Neural crest cell (in vitro differentiated cells): ENCODE measurements around the gene TMEM135. TPM values are rescaled to one million over a fixed set of nuclear protein-coding genes. Genes with fewer than 3 reads are reported as not detected.

Experiments
- DNase-seq: peaks from one replicate; pipeline ENCODE4 v3.0.0; 2021; ENCODE audit warnings: low read depth, mixed read lengths, low spot score
- H3K27ac Mint-ChIP-seq: one replicate; pipeline ENCODE4 v1.8.0; 2021; ENCODE audit warnings: mild to moderate bottlenecking, mixed read lengths; ENCODE audit not compliant: unreplicated experiment
- H3K27me3 Mint-ChIP-seq: 2 replicates; pipeline ENCODE4 v1.8.0; 2021; ENCODE audit warnings: low read depth, mild to moderate bottlenecking, mixed read lengths
- H3K36me3 Mint-ChIP-seq: 2 replicates; pipeline ENCODE4 v1.8.0; 2021; ENCODE audit warnings: low read depth, mild to moderate bottlenecking, mixed read lengths
- H3K4me1 Mint-ChIP-seq: 2 replicates; pipeline ENCODE4 v1.8.0; 2021; ENCODE audit warnings: mixed read lengths
- H3K4me3 Mint-ChIP-seq: one replicate; pipeline ENCODE4 v1.8.0; 2021; ENCODE audit warnings: mild to moderate bottlenecking, mixed read lengths
- H3K9me3 Mint-ChIP-seq: 2 replicates; pipeline ENCODE4 v1.8.0; 2021; ENCODE audit warnings: mixed read lengths
- total RNA-seq: library from RNA; stranded (reverse); gene quantifications from 2 replicates; pipeline ENCODE4 v1.2.1, GENCODE V29; 2021
- TF ChIP-seq, protein P1 (sequence below): fragments of 200-600 bp; sonication (generic); conservative IDR thresholded peaks from 2 replicates; pipeline ENCODE4 v1.5.0; 2021; ENCODE audit warnings: antibody characterized with exemption, mild to moderate bottlenecking

The TMEM135 gene
- total RNA-seq, 1 donor from 2014 or later: 39.5 TPM

DNA sequence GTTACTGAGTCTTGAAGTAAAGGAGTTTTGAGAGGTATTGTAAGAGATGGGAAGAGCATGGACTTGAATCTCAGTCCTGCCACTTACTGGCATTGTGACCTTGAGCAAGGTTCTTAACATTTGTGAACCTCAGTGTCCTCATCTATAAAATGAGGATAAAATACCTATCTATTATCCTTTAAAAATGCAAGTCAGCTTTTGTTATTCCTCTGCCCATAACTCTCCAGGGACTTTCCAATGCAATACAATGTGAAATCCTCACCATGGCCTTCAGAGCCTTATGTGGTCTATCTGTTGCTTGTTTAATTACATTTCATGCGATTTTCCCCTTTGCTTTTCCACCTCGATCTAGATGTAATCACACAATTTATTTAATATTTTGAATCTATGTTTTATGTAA, 9.1 kb downstream of the TMEM135 start:
- Mint-ChIP-seq H3K4me1 (peaks cover 7% of the 10 kb centered on the region), H3K27me3 (no peaks in the 10 kb centered on the region), H3K27ac (no peak overlapping the region), H3K36me3 (peaks cover 31% of the 10 kb centered on the region), H3K4me3 (no peak overlapping the region), H3K9me3 (peaks cover 13% of the 10 kb centered on the region)
- no peak for DNase-seq
- TF ChIP-seq, protein P1, sequence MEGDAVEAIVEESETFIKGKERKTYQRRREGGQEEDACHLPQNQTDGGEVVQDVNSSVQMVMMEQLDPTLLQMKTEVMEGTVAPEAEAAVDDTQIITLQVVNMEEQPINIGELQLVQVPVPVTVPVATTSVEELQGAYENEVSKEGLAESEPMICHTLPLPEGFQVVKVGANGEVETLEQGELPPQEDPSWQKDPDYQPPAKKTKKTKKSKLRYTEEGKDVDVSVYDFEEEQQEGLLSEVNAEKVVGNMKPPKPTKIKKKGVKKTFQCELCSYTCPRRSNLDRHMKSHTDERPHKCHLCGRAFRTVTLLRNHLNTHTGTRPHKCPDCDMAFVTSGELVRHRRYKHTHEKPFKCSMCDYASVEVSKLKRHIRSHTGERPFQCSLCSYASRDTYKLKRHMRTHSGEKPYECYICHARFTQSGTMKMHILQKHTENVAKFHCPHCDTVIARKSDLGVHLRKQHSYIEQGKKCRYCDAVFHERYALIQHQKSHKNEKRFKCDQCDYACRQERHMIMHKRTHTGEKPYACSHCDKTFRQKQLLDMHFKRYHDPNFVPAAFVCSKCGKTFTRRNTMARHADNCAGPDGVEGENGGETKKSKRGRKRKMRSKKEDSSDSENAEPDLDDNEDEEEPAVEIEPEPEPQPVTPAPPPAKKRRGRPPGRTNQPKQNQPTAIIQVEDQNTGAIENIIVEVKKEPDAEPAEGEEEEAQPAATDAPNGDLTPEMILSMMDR: no peak

DNA sequence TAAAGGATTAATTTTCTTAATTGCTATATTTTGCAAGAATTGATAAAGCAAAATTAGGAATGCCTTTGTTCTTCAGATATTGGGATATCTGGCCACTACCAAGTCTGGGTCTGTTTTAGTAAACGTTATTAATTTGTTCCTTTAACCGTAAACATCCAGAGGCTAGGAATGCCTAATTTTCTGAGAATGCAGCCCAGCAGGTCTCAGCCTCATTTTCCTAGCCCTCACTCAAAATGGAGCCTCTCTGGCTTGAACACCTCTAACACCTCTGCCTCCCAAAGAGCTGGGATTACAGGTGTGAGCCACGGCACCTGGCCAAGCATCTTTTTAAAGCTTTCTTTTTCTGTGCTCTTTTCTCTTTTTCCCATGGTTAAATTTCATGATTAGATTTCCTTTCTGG, 18.4 kb downstream of the TMEM135 start:
- H3K4me3 Mint-ChIP-seq: no peak overlapping the region
- no peaks in the 10 kb centered on the region for H3K9me3 Mint-ChIP-seq
- peaks cover 23% of the 10 kb centered on the region for H3K36me3 Mint-ChIP-seq
- TF ChIP-seq, protein P1: no peak
- peaks cover 3% of the 10 kb centered on the region for H3K4me1 Mint-ChIP-seq
- no peaks in the 10 kb centered on the region for H3K27me3 Mint-ChIP-seq
- no peak for DNase-seq
- H3K27ac Mint-ChIP-seq: no peak overlapping the region

DNA sequence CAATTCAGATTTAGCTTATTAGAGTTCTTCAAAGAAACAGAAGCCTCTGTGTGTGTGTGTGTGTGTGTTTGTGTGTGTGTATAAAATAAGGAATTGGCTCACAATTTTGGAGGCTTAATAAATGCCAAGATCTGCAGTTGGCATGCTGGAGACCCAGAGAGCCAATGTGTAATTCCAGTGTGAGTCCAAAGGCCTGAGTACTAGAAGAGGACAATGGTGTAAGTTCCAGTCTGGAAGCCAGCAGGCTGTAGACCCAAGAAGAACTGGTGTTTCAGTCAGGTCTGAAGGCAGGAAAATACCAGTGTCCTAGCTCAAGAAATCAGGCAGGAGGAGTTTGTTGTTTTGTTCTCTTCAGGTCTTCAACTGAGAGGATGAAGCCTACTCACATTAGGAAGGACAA, 20.0 kb downstream of the TMEM135 start:
- DNase-seq: no peak
- Mint-ChIP-seq H3K36me3 (peaks cover 25% of the 10 kb centered on the region), H3K4me3 (no peak overlapping the region), H3K27ac (no peak overlapping the region), H3K9me3 (no peaks in the 10 kb centered on the region), H3K27me3 (no peaks in the 10 kb centered on the region), H3K4me1 (peaks cover 3% of the 10 kb centered on the region)
- TF ChIP-seq, protein P1: no peak

DNA sequence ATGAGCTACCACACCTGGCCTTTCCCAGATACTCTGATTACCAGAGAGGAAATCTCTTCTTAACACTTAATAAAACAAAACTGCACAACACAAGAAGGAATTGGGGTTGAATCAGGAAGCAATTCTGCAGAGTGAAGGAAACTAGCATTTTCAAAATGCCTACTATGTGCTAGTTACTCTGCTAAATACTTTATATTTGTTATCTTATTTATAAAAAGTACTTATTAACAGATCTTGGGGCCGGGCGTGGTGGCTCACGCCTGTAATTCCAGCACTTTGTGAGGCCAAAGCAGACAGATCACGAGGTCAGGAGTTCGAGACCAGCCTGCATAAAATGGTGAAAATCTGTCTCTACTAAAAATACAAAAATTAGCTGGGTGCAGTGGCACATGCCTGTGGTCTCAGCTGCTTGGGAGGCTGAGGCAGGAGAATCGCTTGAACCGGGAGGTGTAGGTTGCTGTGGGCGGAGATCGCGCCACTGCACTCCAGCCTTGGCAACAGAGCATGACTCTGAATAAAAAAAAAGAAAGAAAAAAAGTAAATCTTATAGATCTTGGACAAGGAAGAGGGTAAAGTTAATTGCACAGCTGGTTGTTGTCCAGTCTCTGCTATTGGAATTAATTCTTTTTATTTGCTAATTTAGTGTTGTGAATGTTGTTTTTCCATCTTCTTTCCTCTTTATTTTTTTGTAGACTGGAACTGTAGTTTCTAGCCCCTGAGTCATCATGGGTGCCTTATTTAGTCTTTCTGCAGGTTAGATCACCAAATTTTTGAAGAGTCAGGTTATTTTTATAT, 22.1 kb downstream of the TMEM135 start:
- Mint-ChIP-seq H3K27ac (no peak overlapping the region), H3K4me1 (peaks cover 3% of the 10 kb centered on the region), H3K4me3 (no peak overlapping the region), H3K9me3 (peaks cover 2% of the 10 kb centered on the region), H3K36me3 (peaks cover 20% of the 10 kb centered on the region), H3K27me3 (no peaks in the 10 kb centered on the region)
- TF ChIP-seq, protein P1: no peak
- DNase-seq: no peak

DNA sequence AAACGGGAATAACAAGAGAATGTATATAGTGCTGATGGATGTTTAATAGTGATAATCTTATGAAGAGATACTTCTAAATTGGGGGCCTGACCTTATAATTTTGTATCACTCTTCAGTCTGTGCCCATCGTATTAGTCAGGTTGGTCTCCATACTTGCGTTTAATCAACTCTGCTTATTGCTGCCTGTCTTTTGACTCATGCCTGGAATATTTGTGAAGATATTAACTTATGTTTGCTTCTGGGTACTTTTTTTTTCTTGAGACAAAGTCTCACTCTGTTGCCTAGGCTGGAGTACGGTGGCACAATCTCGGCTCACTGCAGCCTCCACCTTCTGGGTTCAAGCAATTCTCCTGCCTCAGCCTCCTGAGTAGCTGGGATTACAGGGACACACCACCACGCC, 24.0 kb downstream of the TMEM135 start:
- H3K4me3 Mint-ChIP-seq: no peak overlapping the region
- peaks cover 13% of the 10 kb centered on the region for H3K4me1 Mint-ChIP-seq
- H3K27ac Mint-ChIP-seq: no peak overlapping the region
- peaks cover 2% of the 10 kb centered on the region for H3K9me3 Mint-ChIP-seq
- peaks cover 17% of the 10 kb centered on the region for H3K36me3 Mint-ChIP-seq
- TF ChIP-seq, protein P1: no peak
- DNase-seq: no peak
- H3K27me3 Mint-ChIP-seq: no peaks in the 10 kb centered on the region
